NCI-H345 treated with DMSO at 0.1 percent for 48 hours (cell line): ENCODE results near the gene HOXC4.
"Not testable (repeated sequence)": the region's sequence is repeated elsewhere in the genome, so short reads cannot be mapped to it uniquely, and the experiment has no call there.

Source experiments
- DNase-seq: peaks from one replicate; lab custom pipeline; 2025; ENCODE audit not compliant: unreplicated experiment; lab: John Stamatoyannopoulos, UW

HOXC4 gene

GRCh38 chr12:54039417-54040147 is 14.1 kb upstream of the HOXC4 start:
- no peak for DNase-seq

- no peak for DNase-seq
These were observed 13.5 kb upstream of the HOXC4 start for GRCh38 chr12:54040148-54040494.

- DNase-seq: no peak
These were observed 13.0 kb upstream of the HOXC4 start for GRCh38 chr12:54040648-54041047.

GRCh38 chr12:54041097-54041690 is 12.4 kb upstream of the HOXC4 start:
- no peak for DNase-seq

GRCh38 chr12:54042033-54042432 is 11.6 kb upstream of the HOXC4 start:
- DNase-seq: not testable (repeated sequence)

- no peak for DNase-seq
These were observed 10.4 kb upstream of the HOXC4 start for GRCh38 chr12:54042970-54043853.

- no peak for DNase-seq
These were observed 9.1 kb upstream of the HOXC4 start for GRCh38 chr12:54044425-54045103.

GRCh38 chr12:54045401-54045800 is 8.2 kb upstream of the HOXC4 start:
- DNase-seq: no peak

GRCh38 chr12:54045868-54046521 is 7.6 kb upstream of the HOXC4 start:
- no peak for DNase-seq

- DNase-seq: no peak
These were observed 6.9 kb upstream of the HOXC4 start for GRCh38 chr12:54046809-54047159.

GRCh38 chr12:54047160-54047963 is 6.3 kb upstream of the HOXC4 start:
- DNase-seq: no peak

- DNase-seq: no peak
These were observed 5.7 kb upstream of the HOXC4 start for GRCh38 chr12:54047964-54048303.

GRCh38 chr12:54048406-54049093 is 5.1 kb upstream of the HOXC4 start:
- no peak for DNase-seq

GRCh38 chr12:54049108-54049507 is 4.5 kb upstream of the HOXC4 start:
- no peak for DNase-seq

GRCh38 chr12:54050482-54050810 is 3.2 kb upstream of the HOXC4 start:
- no peak for DNase-seq

- no peak for DNase-seq
These were observed 2.4 kb upstream of the HOXC4 start for GRCh38 chr12:54051026-54051842.

GRCh38 chr12:54051874-54052437 is 1.7 kb upstream of the HOXC4 start:
- DNase-seq: no peak

- no peak for DNase-seq
These were observed 1.1 kb upstream of the HOXC4 start for GRCh38 chr12:54052438-54053002.
